ELR (cell line): ENCODE data around the gene CTNNA3.
A peak's percentile ranks its signal among the peaks of the same experiment; 100 is the strongest.

Experiments used
- DNase-seq: peaks from one replicate; pipeline ENCODE4 v3.0.0-alpha.2; 2015; ENCODE audit warnings: low read depth

Gene CTNNA3

GRCh38 chr10:66214721-66215404, 1481.1 kb downstream of the CTNNA3 start:
- peak; percentile 47 for DNase-seq

GRCh38 chr10:66209025-66209424, 1487.0 kb downstream of the CTNNA3 start:
- DNase-seq = peak; percentile 54

GRCh38 chr10:66204838-66205237, 1491.2 kb downstream of the CTNNA3 start:
- no peak for DNase-seq

- no peak for DNase-seq
Measured at GRCh38 chr10:66202101-66202500, 1493.9 kb downstream of the CTNNA3 start.

GRCh38 chr10:66192162-66192831, 1503.7 kb downstream of the CTNNA3 start:
- no peak for DNase-seq

GRCh38 chr10:66190413-66190812, 1505.6 kb downstream of the CTNNA3 start:
- no peak for DNase-seq

GRCh38 chr10:66189271-66189670, 1506.7 kb downstream of the CTNNA3 start:
- DNase-seq = no peak

GRCh38 chr10:66187053-66187733, 1508.8 kb downstream of the CTNNA3 start:
- no peak for DNase-seq

- no peak for DNase-seq
Measured at GRCh38 chr10:66183028-66183427, 1513.0 kb downstream of the CTNNA3 start.

- peak; percentile 65 for DNase-seq
Measured at GRCh38 chr10:66180581-66181318, 1515.2 kb downstream of the CTNNA3 start.

- no peak for DNase-seq
Measured at GRCh38 chr10:66180021-66180420, 1516.0 kb downstream of the CTNNA3 start.

GRCh38 chr10:66176772-66177171, 1519.2 kb downstream of the CTNNA3 start:
- no peak for DNase-seq

GRCh38 chr10:66167816-66168215, 1528.2 kb downstream of the CTNNA3 start:
- peak; percentile 17 for DNase-seq

GRCh38 chr10:66162560-66163143, 1533.3 kb downstream of the CTNNA3 start:
- DNase-seq = no peak

- peak; percentile 13 for DNase-seq
Measured at GRCh38 chr10:66151346-66151745, 1544.6 kb downstream of the CTNNA3 start.

- DNase-seq = no peak
Measured at GRCh38 chr10:66148312-66148711, 1547.7 kb downstream of the CTNNA3 start.

- DNase-seq = no peak
Measured at GRCh38 chr10:66144016-66144415, 1552.0 kb downstream of the CTNNA3 start.

- DNase-seq = no peak
Measured at GRCh38 chr10:66102756-66103155, 1593.2 kb downstream of the CTNNA3 start.

GRCh38 chr10:66098595-66099480, 1597.2 kb downstream of the CTNNA3 start:
- no peak for DNase-seq

- DNase-seq = no peak
Measured at GRCh38 chr10:66095610-66096009, 1600.4 kb downstream of the CTNNA3 start.

GRCh38 chr10:66085906-66086305, 1610.1 kb downstream of the CTNNA3 start:
- no peak for DNase-seq
